DND-41 (cell line): Measurements from ENCODE around the gene UFM1.

Experiments
- EZH2 ChIP-seq: IDR thresholded peaks from 3 replicates; pipeline ENCODE4 v1.6.1; 2012; ENCODE audit warnings: borderline replicate concordance, low read depth, mild to moderate bottlenecking, moderate library complexity, low read length, inconsistent platforms; ENCODE audit not compliant: severe bottlenecking
- TF ChIP-seq, protein P1 (sequence below): IDR thresholded peaks from 2 replicates; pipeline ENCODE4 v1.5.1; 2012; ENCODE audit warnings: borderline replicate concordance, low read length, moderate library complexity, mild to moderate bottlenecking; ENCODE audit not compliant: poor library complexity, severe bottlenecking; ENCODE audit errors: extremely low read depth

DNA sequence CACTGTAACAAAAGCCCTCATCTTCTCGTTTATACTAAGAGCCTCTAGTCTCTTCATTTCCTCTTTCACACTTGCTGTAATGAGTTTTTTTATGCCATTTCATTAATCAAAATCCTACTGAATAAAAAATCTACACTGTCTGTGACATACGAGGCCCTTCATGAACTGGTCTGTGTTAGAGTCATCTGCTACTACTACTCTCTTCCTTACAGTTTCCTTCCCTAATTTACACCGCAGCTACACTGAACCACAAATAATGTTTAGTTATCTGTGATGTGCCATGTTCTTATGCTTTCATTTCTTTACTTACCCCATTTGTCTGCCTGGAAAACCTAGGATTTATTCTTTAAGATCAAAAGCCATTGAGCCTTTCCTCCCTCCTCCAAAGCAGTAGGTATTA is 16.0 kb downstream of the UFM1 start:
- no peak for TF ChIP-seq EZH2
- TF ChIP-seq, protein P1, sequence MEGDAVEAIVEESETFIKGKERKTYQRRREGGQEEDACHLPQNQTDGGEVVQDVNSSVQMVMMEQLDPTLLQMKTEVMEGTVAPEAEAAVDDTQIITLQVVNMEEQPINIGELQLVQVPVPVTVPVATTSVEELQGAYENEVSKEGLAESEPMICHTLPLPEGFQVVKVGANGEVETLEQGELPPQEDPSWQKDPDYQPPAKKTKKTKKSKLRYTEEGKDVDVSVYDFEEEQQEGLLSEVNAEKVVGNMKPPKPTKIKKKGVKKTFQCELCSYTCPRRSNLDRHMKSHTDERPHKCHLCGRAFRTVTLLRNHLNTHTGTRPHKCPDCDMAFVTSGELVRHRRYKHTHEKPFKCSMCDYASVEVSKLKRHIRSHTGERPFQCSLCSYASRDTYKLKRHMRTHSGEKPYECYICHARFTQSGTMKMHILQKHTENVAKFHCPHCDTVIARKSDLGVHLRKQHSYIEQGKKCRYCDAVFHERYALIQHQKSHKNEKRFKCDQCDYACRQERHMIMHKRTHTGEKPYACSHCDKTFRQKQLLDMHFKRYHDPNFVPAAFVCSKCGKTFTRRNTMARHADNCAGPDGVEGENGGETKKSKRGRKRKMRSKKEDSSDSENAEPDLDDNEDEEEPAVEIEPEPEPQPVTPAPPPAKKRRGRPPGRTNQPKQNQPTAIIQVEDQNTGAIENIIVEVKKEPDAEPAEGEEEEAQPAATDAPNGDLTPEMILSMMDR: no peak
